ENCODE data around the gene EEF1AKMT3.

DNA sequence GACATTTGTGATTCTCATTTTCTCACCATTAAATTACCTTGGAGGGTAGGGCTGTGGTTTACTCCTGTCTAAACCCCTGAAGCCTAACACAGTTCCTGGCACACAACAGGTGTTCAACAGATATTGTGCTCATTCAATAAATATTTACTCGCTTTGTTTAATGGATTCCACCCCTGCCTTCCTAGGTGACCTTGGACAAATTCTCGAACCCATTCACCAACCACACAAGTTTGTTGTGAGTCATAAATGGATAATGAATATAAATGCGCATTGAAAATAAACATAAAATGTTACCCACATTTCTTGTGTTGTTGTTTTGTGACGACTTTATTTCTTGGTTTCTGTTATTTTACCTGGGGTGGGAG, 9.8 kb downstream of the EEF1AKMT3 start:
- TF ChIP-seq POLR2A (IDR thresholded peaks at IDR 0.05) (no peak), POLR2AphosphoS5 (IDR thresholded peaks at IDR 0.05) (no peak), EP300 (IDR thresholded peaks at IDR 0.05; ENCODE audit: low read depth) (no peak)
- TF ChIP-seq, protein P1, sequence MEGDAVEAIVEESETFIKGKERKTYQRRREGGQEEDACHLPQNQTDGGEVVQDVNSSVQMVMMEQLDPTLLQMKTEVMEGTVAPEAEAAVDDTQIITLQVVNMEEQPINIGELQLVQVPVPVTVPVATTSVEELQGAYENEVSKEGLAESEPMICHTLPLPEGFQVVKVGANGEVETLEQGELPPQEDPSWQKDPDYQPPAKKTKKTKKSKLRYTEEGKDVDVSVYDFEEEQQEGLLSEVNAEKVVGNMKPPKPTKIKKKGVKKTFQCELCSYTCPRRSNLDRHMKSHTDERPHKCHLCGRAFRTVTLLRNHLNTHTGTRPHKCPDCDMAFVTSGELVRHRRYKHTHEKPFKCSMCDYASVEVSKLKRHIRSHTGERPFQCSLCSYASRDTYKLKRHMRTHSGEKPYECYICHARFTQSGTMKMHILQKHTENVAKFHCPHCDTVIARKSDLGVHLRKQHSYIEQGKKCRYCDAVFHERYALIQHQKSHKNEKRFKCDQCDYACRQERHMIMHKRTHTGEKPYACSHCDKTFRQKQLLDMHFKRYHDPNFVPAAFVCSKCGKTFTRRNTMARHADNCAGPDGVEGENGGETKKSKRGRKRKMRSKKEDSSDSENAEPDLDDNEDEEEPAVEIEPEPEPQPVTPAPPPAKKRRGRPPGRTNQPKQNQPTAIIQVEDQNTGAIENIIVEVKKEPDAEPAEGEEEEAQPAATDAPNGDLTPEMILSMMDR (IDR thresholded peaks at IDR 0.05) = no peak
